ES-I3 (cell line): Measurements from ENCODE around the gene NHERF2.
"Not testable (repeated sequence)": the region's sequence is repeated elsewhere in the genome, so short reads cannot be mapped to it uniquely, and the experiment has no call there.

Experiments used
- H3K36me3 ChIP-seq: 2 replicates; pipeline ENCODE4 v1.6.1; 2013; ENCODE audit warnings: mild to moderate bottlenecking, low read length, control low read depth, moderate library complexity; ENCODE audit not compliant: insufficient read depth
- H3K4me1 ChIP-seq: 2 replicates; pipeline ENCODE4 v1.6.1; 2013; ENCODE audit warnings: mild to moderate bottlenecking, control low read depth, low read length; ENCODE audit not compliant: insufficient read depth
- H3K9ac ChIP-seq: 2 replicates; pipeline ENCODE4 v1.6.1; 2013; ENCODE audit warnings: low read depth, mild to moderate bottlenecking, low read length, moderate library complexity
- H3K9me3 ChIP-seq: 2 replicates; pipeline ENCODE4 v1.6.1; 2013; ENCODE audit warnings: mild to moderate bottlenecking, low read length, moderate library complexity; ENCODE audit not compliant: control insufficient read depth, insufficient read depth

Gene NHERF2

DNA sequence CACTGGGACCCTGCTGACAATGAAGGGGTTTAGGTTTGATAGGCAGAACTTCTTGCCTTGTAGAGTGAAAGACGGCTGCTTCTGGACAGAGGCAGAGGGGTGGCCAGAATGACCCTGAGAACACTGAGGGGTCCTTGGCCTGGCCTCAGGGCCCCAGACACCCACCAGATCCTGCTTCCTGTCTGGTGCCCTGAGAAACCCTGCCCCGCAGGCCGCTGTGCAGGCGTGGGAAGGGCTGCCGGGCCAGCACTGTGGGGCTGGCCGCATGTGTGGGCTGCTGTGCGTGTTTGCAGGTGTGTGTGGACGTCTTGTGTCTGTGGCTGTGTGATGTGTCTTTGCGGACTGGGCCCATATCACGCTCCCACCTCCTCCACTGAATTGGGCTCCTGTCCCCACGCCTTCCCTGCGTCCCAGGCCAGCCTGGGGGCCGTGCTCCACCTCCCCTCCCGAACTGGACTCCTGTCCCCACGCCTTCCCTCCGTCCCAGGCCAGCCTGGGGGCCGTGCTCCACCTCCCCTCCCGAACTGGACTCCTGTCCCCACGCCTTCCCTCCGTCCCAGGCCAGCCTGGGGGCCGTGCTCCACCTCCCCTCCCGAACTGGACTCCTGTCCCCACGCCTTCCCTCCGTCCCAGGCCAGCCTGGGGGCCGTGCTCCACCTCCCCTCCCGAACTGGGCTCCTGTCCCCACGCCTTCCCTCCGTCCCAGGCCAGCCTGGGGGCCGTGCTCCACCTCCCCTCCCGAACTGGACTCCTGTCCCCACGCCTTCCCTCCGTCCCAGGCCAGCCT is 7.4 kb downstream of the NHERF2 start:
- H3K36me3 ChIP-seq, H3K9me3 ChIP-seq, H3K9ac ChIP-seq: not testable (repeated sequence)
- H3K4me1 ChIP-seq: peaks cover 20% of the 10 kb centered on the region; the same call in 1 of the 2 replicates

- peaks cover 20% of the 10 kb centered on the region; the same call in 1 of the 2 replicates for H3K4me1 ChIP-seq
- H3K9ac ChIP-seq: no peak overlapping the region
- no peaks in the 10 kb centered on the region for H3K9me3 ChIP-seq
- no peaks in the 10 kb centered on the region for H3K36me3 ChIP-seq
Measured at GRCh38 chr16:2034696-2035430, 8.2 kb downstream of the NHERF2 start.

GRCh38 chr16:2035431-2036199 is 8.9 kb downstream of the NHERF2 start:
- no peak overlapping the region for H3K9ac ChIP-seq
- no peaks in the 10 kb centered on the region for H3K36me3 ChIP-seq
- peaks cover 20% of the 10 kb centered on the region; the same call in 1 of the 2 replicates for H3K4me1 ChIP-seq
- H3K9me3 ChIP-seq: no peaks in the 10 kb centered on the region

DNA sequence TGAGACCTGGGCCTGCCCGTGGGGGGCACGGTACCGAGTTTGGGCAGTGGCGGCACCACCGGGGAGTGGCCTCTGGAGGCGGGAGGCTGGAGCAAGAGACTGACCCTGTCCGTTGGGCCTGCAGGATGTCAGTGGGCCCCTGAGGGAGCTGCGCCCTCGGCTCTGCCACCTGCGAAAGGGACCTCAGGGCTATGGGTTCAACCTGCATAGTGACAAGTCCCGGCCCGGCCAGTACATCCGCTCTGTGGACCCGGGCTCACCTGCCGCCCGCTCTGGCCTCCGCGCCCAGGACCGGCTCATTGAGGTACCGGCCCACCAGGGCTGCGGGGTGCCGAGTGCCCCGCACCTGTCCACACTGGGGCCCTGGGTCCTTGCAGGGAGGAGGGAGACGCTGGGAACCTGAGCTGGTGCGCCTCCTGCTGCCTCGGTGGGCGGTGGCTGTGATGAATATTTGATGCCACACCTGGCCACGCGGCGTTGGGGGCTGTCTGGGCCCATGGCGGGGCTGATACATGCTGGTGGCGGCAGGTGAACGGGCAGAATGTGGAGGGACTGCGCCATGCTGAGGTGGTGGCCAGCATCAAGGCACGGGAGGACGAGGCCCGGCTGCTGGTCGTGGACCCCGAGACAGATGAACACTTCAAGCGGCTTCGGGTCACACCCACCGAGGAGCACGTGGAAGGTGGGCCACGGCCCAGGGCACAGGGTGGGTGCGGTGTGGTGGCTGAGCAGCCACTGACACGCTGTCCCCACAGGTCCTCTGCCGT is 9.7 kb downstream of the NHERF2 start:
- no peaks in the 10 kb centered on the region for H3K9me3 ChIP-seq
- H3K4me1 ChIP-seq: peaks cover 20% of the 10 kb centered on the region; the same call in 1 of the 2 replicates
- no peaks in the 10 kb centered on the region for H3K36me3 ChIP-seq
- no peak overlapping the region for H3K9ac ChIP-seq

- Histone ChIP-seq H3K4me1 (peaks cover 19% of the 10 kb centered on the region; the same call in 1 of the 2 replicates), H3K36me3 (no peaks in the 10 kb centered on the region), H3K9ac (no peak overlapping the region), H3K9me3 (no peaks in the 10 kb centered on the region)
Measured at GRCh38 chr16:2037115-2037514, 10.4 kb downstream of the NHERF2 start.

DNA sequence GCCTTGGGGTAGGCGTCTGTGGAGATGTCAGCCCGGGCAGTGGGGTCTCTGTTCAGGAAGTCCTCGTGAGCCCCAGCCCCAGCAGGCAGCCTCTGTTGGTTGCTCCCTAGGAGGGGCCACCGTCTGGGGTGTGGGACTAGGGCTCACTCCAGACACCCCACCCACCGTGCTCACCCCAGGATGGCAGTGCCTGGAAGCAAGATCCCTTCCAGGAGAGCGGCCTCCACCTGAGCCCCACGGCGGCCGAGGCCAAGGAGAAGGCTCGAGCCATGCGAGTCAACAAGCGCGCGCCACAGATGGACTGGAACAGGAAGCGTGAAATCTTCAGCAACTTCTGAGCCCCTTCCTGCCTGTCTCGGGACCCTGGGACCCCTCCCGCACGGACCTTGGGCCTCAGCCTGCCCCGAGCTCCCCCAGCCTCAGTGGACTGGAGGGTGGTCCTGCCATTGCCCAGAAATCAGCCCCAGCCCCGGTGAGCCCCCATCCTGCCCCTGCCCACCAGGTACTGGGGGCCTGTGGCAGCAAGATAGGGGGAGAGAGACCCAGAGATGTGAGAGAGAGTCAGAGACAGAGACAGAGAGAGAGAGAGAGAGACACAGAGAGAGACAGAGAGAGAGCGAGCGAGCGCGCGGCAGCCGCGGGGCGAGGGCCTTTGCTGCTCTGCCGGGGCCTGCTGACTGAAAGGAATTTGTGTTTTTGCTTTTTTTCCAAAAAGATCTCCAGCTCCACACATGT is 11.1 kb downstream of the NHERF2 start:
- H3K9ac ChIP-seq: no peak overlapping the region
- no peaks in the 10 kb centered on the region for H3K9me3 ChIP-seq
- H3K4me1 ChIP-seq: peaks cover 12% of the 10 kb centered on the region; the same call in 1 of the 2 replicates
- no peaks in the 10 kb centered on the region for H3K36me3 ChIP-seq

DNA sequence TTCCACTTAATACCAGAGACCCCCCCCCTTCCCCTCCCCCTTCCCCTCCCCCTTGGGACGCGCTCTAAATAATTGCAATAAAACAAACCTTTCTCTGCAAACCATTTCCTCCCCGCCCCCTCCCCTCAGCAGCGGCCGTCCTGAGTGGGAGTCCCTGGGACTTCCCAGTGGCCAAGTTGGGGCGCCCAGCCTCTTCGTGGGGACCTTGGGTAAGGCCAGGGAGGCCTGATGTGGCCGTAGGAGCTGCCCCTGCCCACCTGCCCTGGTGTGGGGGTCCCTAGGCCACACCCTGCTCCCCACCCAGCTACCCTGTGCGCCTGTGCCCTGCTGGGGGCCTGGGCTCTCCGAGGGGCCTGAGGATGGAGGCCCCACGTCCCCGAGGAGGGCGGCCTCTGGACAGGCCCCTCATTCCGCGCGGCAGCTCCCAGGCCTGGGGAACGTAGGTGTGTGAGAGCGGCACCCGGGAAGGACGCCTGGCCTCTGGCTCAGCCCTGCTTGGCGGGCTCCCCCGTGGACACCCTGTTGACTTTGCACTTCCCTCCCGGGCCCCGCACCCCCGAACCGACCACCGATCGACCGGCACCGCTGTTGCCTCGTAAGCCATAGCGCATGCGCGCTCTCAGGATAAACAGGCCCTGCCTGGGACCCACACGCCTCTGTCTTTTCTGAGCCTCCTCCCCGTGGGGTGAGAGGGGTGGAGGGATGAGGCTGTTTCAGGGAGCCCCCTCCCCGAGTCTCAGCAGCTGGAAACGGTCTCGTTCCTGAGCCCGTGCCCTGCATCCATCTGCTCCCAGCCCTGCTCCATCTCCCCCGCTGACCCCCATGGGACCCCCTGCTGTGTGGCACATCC is 11.9 kb downstream of the NHERF2 start:
- Histone ChIP-seq H3K4me1 (peaks cover 5% of the 10 kb centered on the region; the same call in 1 of the 2 replicates), H3K9me3 (no peaks in the 10 kb centered on the region), H3K9ac (no peak overlapping the region), H3K36me3 (no peaks in the 10 kb centered on the region)

GRCh38 chr16:2039274-2040031 is 12.8 kb downstream of the NHERF2 start:
- Histone ChIP-seq H3K36me3 (no peaks in the 10 kb centered on the region), H3K9ac (no peak overlapping the region), H3K9me3 (no peaks in the 10 kb centered on the region), H3K4me1 (no peaks in the 10 kb centered on the region; the same call in 1 of the 2 replicates)

DNA sequence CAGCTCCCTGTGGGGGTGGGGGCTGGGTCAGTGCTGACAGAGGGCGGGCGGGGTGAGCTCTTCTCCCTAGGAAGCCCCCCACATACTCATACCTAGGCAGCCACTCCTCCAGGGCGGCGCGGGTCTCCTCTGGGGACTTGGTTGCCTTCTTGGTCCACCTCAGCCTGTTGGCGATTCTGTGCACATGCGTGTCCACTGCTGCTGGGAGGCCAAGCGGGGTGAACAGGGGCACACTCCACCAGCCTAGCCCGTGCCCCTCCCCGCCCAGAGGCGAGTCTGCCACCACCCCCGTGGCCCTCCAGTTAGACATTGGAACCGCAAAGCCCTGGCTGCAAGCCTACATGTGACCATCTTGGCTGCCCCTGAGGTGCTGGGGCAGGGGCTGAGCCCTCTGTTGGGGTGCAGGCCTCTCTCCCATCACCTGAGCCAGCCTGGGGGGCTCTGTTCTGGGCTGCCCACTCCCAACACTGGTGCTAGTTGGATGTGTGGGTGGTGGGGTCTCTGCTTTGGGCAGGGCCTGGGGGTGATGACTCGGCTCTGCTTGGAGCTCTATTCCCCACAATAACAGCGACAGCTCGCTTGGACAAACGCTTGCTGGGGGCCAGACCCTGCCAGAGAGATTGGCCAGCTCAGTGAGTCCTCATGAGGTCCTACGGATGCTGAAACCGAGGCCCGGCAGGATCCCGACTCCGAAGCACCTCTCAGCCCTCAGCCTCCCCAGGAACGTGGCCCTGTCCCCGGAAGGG is 13.5 kb downstream of the NHERF2 start:
- H3K9ac ChIP-seq: no peak overlapping the region
- no peaks in the 10 kb centered on the region for H3K9me3 ChIP-seq
- no peaks in the 10 kb centered on the region for H3K36me3 ChIP-seq
- H3K4me1 ChIP-seq: no peaks in the 10 kb centered on the region; the same call in 1 of the 2 replicates

- Histone ChIP-seq H3K4me1 (no peaks in the 10 kb centered on the region; the same call in 1 of the 2 replicates), H3K9ac (no peak overlapping the region), H3K36me3 (no peaks in the 10 kb centered on the region)
Measured at GRCh38 chr16:2040787-2041522, 14.3 kb downstream of the NHERF2 start.

More at GRCh38 chr16:2040787-2041522, 14.3 kb downstream of the NHERF2 start:
- no peaks in the 10 kb centered on the region for H3K9me3 ChIP-seq
